Effector memory CD8-positive, alpha-beta T cell (primary cell): Measurements from ENCODE around the gene POTED.
"Not testable (repeated sequence)": the region's sequence is repeated elsewhere in the genome, so short reads cannot be mapped to it uniquely, and the experiment has no call there.

Source experiments
- ATAC-seq: fragments of 150-1000 bp; cut with Tn5 transposase; replicated peaks from 2 replicates; pipeline ENCODE4 v1.10.0; 2021; ENCODE audit warnings: mild to moderate bottlenecking, moderate library complexity
- DNase-seq, 3 experiments: peaks; one replicate each; pipeline ENCODE4 v3.0.0; 2021
- H3K27ac Mint-ChIP-seq, 2 donors: one replicate each; pipeline ENCODE4 v1.8.0; 2022; ENCODE audit warnings: mild to moderate bottlenecking in 2 of 2, mixed read lengths in 2 of 2, moderate library complexity in 2 of 2
- H3K27me3 Mint-ChIP-seq, 2 donors: one replicate each; pipeline ENCODE4 v1.8.0; 2022; ENCODE audit warnings: mixed read lengths in 2 of 2
- H3K36me3 Mint-ChIP-seq: one replicate; pipeline ENCODE4 v1.8.0; 2022; ENCODE audit warnings: mild to moderate bottlenecking, moderate library complexity, mixed read lengths; ENCODE audit not compliant: insufficient read depth
- H3K4me1 Mint-ChIP-seq, 2 donors: one replicate each; pipeline ENCODE4 v1.8.0; 2022; ENCODE audit warnings: low read depth in 2 of 2, mixed read lengths in 2 of 2
- H3K4me3 Mint-ChIP-seq, 2 donors: one replicate each; pipeline ENCODE4 v1.8.0; 2022; ENCODE audit warnings: mild to moderate bottlenecking in 2 of 2, mixed read lengths in 2 of 2, moderate library complexity in 2 of 2
- H3K9me3 Mint-ChIP-seq, 2 donors: one replicate each; pipeline ENCODE4 v1.8.0; 2022; ENCODE audit warnings: mixed read lengths in 2 of 2
- total RNA-seq, 9 experiments: gene quantifications; one replicate each; lab custom pipeline; 2026; lab: John Stamatoyannopoulos, UW

The POTED gene
- total RNA-seq: 0 reads per million in 9 experiments

- not testable (repeated sequence) for DNase-seq, H3K4me1 Mint-ChIP-seq, H3K36me3 Mint-ChIP-seq, H3K9me3 Mint-ChIP-seq, H3K4me3 Mint-ChIP-seq, H3K27ac Mint-ChIP-seq, ATAC-seq, H3K27me3 Mint-ChIP-seq
Measured at GRCh38 chr21:13609477-13609876, at the start of gene POTED. Gene POTED (plus strand): TSS chr21:13609777. CDS start chr21:13610229, 452 bp downstream.

- not testable (repeated sequence) for H3K27ac Mint-ChIP-seq, H3K9me3 Mint-ChIP-seq, ATAC-seq, DNase-seq, H3K36me3 Mint-ChIP-seq, H3K27me3 Mint-ChIP-seq, H3K4me1 Mint-ChIP-seq, H3K4me3 Mint-ChIP-seq
Measured at GRCh38 chr21:13650101-13650500, 40.5 kb downstream of the POTED start.

- not testable (repeated sequence) for H3K4me3 Mint-ChIP-seq, H3K4me1 Mint-ChIP-seq
Measured at GRCh38 chr21:13651746-13652145, 42.2 kb downstream of the POTED start.

More at GRCh38 chr21:13651746-13652145, 42.2 kb downstream of the POTED start:
- ATAC-seq, H3K36me3 Mint-ChIP-seq, H3K27me3 Mint-ChIP-seq, H3K27ac Mint-ChIP-seq, DNase-seq, H3K9me3 Mint-ChIP-seq: not testable (repeated sequence)
